Iris pigment epithelial cell (primary cell): ENCODE measurements around the gene HIVEP3.

Experiments
- DNase-seq: peaks from one replicate; pipeline ENCODE4 v3.0.0-alpha.2; 2011; ENCODE audit warnings: low read depth

The HIVEP3 gene

DNA sequence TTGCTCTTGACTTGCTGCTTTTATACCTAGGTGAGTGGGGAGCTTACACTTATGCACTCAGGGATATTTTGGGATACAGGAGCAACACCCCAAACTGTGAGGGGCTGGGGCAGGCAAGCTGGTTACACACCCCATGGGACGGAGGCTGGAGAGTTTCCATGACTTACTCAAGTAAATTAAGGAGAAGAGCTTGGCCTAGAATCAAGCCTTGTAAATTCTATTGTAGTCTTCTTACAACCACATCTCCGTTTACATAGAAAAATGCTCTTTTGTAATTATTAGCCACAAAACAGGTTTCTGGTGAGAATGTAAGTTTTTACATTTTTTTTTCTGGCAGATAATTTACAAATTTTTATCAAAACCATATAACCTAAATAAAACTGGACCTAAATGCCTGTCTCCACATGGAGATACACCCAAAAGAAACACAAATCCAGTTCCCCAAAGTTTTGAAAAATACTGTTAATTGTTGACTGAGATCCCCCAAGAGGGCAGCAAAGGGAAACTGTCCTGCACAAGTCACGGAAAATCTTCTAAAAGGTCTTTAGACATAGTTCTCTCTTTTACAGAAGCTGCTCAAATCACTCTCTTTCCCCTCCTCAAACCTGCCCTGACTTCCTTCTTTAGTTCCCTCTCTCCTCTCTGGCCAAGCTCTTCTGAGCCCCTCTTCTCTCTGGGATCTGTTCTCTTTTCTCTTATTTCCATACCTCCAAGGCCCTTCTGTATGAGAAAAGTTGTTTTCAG is 134.0 kb downstream of the HIVEP3 start:
- no peak for DNase-seq

DNA sequence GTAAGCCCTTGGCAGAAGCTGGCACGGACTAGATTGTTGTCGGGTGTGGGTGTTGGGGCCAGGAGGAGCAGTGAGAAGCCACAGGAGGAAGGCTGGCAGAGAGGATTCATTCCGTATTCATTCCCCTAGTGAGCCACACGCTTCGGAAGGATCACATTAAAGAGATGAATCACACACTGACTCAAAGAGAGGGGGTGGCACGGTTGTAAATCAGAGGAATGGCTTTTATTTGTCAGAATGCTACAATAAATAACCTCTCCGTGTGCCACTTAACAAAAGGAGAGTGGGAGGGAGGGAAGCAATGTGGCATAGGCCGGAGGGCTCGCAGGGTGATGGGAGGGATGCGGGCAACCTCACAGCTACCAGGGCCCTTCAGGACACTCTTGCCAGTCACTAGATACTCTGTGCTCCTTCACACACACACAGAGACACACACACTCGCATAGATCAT is 135.5 kb downstream of the HIVEP3 start:
- DNase-seq: peak; percentile 82

DNA sequence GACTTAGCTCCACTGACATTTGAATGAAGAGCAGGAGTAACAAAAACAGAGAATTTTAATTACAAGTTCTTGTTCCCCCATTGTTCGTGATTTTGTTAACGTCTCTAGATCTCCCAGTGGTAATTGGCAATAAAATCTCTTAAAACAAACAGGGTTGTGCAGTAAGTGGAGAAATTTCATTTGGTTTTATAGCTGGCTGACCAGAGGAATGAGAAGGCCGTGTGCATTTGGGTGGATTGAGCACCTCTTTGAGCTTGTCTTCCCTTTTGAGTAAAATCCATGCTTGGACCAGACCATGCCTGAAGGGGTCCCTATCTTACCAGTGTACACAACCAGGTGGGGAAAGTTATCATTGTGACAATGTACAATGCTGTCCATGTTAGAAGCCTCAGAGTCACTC is 137.8 kb downstream of the HIVEP3 start:
- no peak for DNase-seq

DNA sequence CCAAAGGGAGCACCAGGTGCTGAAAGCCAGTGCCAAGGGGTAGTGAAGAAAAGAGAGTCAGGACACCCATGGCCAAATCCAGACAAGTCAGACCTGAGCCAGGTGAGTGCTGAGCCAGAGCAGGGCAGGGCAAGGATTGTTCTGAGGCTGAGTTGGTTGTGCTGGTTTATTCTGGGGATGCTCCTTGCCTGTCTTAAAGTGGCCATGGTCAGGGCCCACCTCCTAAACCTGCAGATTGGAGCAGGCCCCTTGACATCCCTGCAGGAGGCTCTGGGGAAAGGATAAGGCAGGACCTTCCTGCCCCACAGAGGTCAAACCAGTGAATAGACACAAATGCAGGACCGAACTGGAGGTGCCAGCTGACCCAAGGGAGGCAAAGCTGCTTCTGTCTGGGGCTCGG is 138.4 kb downstream of the HIVEP3 start:
- no peak for DNase-seq

DNA sequence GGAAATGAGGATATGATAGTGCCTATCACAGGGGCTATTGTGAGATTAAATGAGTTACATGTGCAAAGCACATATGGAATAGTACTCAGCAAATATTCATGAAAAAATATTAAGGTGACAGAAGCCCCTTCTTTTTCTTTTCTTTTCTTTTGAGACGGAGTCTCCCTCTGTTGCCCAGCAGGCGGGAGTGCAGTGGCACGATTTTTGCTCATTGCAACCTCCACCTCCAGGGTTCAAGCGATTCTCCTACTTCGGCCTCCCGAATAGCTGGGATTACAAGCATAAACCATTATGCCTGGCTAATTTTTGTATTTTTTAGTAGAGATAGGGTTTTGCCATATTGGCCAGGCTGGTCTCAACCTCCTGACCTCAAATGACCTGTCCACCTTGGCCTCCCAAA is 139.4 kb downstream of the HIVEP3 start:
- DNase-seq: no peak

DNA sequence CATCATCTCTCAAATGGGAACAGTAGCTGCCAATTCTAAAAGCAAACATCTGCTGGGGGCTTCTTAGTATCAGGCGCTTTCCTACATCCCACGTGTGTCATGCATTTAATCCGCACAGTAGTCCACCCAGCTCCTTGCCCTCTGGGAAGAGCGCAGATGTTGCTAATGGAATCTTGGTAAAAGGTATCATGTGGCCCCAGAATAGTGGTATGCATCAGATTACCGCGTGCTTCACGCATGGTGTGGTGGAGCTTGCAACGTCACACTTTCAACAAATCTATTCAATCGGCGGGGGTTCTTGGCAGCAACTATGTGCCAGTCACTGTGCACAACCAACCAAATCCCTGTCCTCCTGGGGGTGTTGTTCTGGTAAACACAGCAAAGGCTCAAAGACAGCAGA is 141.0 kb downstream of the HIVEP3 start:
- no peak for DNase-seq

DNA sequence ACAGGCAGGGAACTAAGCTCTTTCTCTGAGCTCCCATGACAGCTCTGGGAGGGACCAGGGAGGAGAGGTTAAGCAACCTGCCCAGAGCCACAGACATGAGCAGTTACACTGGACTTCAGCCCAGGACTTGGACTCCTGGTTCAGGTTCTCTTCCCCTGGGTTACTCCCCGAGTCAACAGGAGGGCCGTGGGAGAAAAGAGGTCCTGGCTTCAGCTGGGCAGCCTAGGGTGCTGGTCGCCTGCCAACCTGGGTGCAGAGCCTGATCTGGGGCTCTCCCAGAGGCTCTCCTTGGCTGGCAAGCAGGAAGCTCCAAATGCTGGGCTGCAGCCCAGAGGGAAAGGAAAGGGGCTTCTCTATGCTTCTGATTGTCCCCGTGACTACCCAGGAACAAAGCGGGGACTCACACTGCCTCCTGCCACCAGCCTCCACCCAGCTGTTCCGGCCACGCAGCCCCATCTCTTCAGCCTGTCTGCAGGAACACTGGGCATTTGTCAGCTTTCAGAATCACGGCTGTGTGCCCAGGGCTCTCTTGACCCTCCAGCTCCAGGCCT is 141.8 kb downstream of the HIVEP3 start:
- DNase-seq: no peak

DNA sequence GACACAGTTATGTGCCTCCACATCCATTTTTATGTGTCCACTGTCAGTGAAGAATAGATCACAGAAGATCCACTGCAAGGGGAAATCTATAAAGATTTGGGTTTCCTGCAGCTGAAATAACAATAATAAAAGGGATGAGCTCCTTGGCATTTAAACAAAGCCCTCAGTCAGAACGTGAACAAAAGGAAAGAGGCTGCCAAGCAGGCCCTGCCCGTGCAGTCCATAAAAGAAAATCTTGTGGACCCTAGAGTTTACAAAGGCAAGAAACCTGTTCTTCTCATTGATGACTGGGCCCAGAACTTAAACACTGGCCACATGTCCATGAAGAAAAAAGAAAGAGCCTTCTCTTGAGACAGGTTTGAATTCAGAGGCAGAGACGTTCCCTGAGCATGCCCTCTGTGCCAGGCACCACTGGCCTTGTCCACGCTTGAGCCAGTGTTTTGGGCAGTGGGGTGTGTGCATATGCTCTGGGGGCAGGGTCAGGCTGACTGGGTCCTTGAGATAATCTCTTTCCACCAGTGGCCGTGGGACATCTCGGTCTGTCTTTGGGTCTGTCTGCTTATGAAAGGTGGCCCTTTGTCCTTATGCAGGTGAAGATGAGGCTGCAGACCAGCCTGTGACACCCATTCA is 142.7 kb downstream of the HIVEP3 start:
- DNase-seq: no peak

DNA sequence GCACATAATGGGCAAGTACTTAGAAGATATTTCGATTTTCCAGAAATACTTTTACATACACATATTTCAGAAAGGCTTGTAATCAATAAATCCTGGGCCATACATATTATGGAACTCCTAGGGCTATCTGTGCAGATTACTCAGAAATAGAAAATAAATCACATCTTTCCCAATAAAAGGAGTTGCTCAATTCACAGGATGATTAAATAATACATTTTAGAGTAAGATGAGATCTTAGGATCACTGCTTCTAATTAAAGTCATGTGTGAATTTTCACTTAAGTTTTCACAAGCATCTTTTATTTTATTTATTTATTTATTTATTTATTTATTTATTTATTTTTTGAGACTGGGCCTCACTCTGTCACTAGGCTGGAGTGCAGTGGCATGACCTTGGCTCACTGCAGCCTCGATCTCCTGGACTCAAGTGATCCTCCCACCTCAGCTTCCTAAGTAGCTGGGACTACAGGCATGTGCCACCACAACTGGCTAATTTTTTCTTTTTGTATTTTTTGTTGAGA is 144.2 kb downstream of the HIVEP3 start:
- no peak for DNase-seq

DNA sequence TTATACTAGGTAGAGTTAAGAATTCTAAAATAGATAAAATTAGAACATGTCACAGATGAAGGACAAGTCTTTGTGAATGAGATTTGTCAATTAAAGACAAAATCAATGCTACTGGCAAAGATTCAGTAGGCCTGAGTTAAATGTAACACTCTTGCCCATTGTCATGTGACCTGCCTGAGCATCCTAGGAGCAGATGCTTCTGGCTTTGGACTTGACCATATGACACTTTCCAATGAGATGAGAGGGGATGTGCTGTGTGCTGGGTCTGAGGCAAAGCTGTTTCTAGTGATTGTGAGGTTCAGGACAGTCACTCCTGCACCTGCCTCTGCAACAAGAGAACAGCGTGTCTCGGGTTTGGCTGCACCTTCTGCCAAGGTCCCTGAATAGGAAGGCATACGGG is 144.9 kb downstream of the HIVEP3 start:
- no peak for DNase-seq

DNA sequence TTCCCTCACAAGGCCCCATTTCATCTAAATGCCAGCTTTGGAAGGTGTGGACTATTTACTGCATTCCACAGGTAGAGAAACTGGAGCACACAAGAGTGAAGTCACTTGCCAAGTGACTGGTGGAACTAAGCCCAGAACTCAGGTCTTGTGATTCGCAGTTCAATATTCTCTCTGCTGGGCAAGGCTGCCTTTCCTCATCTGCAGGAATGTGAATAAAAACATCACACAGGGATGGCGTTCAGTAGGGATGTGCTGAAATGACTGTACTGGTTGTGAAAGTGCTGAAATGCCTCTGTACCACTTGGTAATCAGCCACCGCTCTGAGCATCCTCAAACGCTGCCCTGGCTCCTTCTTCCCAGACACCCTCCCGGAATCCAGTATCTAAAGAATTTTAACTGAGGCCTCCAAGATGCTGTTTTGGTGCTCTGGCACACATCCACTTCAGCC is 145.6 kb downstream of the HIVEP3 start:
- peak; percentile 69 for DNase-seq

DNA sequence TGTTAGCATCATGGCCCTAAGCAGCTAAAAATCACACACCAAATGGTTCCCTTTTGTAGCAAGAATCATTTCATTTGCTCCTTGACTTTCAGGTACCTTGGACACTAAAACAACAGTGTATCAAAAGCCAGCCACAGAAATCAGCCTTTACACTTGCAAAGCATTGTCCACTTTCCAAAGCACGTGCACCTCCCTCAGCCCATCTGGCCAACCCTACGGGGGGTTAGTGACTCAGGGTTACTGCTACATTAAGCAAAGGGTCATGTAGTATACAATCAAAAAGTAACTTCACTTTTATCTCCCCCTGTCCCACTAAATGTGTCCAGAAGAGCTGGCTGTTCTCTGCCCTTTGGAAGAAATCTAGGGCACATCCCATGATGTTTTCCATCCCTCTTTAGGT is 149.7 kb downstream of the HIVEP3 start:
- DNase-seq: no peak

DNA sequence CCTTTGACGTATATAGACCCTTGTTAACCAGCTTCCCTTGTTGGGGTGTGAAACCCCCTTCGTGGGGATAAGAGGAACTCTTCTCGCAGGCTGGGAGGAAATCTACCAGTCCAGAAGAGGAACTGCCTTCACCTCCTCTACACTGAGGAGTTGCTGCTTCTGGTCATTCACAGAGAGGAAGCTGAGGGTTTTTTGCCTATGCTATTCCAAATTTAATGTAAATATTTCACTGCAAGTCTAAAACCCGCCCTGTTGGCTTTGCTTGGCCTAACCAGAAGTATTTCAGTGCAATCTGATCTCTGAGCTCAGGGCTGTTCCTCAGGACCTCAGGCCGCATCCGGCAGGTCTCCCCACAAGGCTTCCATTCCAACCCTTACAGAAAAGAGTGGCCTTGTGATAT is 150.1 kb downstream of the HIVEP3 start:
- no peak for DNase-seq

DNA sequence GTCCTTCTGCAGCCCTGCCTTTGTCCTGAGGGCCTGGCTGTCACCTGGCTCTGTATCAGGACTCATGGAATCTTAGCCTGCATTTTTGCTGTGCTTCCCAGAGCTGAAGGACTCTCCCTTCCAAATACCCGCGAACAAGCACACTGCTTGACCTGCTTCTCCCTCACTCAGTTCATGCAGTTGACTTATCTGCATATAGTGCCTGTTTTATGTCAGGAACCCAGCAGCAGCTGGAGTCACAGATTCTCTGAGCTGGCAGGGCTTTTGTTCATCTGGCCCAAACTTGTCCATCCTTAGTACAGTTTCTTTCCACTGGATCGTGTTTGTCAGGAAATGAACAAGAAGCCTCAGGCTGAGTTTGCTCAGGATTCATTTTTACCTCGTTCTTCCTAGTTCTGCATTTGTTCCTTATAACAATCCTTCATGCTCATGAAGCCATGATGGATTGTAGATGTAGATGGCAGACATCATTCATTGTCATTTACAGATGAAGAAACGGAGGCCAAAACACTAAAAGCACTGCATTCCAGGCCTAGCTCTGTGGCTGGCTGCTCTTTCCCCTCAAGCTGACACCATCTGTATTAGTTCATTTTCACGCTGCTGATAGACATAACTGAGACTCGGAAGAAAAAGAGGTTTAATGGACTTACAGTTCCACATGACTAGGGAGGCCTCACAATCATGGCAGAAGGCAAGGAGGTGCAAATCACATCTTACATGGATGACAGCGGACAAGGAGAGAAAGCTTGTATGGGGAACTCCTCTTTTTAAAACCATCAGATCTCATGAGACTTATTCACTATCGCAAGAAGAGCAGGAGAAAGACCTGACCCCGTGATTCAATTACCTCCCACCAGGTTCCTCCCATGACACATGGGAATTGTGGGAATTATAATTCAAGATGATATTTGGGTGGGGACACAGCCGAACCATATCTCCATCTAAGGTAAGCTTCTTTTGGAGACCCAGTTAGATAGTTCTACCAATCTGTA is 150.9 kb downstream of the HIVEP3 start:
- no peak for DNase-seq

DNA sequence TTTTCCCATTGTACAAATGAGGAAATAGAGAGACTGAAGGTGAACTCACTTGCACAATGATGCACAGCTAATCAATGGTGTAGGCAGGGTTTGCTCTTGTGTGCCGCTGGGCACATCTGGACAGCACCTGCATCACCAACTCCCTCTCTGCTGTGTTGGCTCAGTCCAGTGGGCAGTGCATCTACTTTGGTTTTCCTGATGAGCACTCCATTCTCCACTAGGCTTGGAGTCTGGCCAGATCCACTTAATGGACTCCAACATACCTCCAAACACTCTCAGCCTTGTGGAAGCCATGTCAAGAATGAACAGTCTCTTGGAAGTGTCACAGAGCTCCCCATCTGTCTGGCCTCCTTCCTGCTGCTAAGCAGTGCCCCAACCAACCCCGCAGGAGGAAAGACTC is 152.2 kb downstream of the HIVEP3 start:
- no peak for DNase-seq

DNA sequence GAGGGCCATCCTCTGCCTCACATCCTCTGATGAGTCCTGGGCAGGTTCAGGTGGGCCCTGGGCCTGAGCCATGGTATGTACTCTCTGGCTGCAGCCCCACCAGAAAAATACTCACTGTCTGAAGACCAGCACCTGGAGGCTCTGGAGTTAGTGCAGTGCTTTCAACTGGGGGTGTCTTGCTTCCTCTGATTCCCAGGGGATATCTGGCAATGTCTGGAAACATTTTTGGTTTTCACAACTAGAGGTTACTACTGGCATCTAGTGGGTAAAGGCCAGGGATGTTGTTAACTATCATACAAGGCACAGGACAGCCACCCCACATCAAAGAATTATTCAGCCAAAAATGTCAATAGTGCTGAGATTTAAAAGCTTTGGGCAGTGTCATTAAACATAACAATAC is 152.7 kb downstream of the HIVEP3 start:
- DNase-seq: no peak

DNA sequence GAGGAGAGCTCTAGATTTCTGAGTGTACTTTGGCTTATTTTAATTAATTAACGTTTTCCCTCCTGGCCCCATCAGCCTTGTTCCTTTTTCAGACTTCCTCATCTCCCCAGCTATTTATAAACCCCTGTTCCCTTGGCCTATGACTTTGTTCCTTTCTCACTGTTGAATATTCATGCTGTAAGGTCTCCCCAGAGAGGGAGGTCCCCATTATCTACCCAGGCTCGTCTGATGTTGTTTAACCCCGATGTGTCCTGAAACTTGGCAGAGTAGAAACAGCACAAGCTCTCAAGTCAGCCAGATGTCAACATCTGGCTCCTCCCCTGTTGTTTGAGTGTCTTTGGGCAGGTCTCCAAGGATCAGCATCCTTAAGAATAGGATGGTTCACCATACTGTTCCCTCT is 153.6 kb downstream of the HIVEP3 start:
- DNase-seq: no peak

DNA sequence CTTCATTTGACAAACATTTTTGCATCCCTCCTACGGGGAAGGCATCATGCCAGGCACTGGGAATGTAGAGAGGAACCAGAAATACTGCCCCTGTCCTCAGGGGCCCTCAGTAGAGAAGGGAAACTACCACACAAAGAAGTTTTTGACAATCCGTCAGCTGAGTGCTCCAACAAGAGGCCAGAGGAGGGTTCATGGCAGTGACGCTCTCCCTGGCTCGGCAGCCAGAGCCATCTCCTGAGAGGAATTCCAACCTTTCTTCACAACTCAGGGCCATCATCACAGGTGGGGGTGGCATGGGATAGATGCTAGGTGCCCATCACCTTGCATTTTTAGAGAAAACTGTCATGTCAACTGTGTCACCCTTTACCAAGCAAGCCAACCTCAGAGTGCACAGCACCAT is 154.1 kb downstream of the HIVEP3 start:
- no peak for DNase-seq

DNA sequence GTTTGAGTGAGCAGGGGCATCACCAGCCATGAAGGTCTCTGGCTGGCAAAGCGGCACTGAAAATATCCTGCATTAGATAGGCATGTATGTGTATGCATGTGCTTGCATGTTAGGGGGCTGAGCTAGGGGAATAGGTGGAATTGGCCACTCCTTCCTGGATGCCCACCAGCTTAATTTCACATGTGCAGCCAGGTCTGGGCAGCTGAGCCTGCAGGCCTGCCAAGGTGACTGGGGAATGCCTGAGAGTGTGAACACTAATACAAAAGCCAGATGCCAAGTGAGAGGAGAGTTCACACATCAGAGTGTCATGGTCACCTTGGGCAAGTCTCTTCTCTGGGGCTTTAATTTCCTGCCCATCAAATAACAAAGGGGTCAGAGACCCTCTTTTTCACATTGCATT is 155.9 kb downstream of the HIVEP3 start:
- no peak for DNase-seq

DNA sequence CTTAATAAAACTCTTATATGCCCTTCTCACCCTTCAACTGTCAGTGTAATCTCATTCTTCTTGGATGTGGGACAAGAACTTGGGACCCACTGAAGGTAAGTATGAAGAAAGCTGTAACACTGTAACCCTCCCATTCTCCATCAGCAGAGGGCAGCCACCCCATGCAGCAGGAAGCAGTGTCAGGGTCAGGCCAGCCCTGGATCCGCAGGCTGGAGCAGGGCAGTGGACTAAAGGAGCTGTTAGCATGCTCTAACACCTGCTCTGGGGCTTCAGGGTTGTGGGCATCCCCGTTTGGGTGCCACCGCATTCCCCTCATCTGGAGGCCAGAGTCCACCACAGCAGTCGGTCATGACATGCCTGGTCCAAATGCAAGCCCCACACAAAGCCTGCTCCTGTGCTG is 156.5 kb downstream of the HIVEP3 start:
- DNase-seq: no peak

DNA sequence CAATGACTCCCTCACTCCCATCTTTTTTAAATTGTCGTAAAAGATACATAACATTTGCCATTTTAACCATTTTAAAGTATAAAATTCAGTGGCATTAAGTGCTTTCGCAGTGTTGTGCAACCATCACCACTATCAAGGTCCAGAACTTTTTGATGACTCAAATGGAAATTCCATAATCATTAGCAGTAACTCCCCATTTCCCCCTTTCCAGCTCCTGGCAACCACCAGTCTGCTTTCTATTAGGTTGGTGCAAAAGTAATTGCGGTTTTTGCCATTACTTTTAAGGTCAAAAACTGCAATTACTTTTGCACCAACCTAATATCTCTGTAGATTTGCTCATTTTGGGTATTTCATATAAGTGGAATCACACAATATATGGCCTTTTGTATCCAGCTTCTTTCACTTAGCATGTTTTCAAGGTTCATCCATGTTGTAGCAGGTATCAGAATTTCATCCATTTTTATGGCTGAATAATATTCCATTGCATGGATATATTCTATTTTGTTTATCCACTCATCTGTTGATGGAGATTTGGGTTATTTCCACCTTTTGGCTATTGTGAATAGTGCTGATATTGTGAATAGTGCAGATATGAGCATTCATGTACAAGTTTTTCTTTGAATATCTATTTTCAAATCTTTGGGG is 159.7 kb downstream of the HIVEP3 start:
- peak; percentile 90 for DNase-seq

DNA sequence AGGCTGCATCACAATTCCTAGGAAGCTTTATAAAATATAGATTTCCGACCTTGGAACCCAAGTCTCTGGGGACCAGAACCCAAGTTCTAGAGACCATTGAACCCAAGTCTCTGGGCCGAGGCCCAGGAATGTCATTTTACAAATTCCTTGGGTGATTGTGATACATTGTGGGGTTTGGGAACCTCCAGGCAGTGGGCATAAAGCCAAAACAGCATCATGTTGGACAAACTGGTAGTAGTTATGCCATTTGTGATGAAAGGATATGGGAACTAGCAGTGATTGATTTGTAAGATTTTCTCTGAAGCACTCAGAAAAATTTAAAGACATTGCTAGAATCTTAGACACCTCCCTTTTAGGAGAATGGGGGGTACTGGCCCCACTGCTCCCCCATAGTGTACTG is 160.2 kb downstream of the HIVEP3 start:
- DNase-seq: peak; percentile 38
